Measurements from ENCODE around the gene CREB3L1. TPM values are rescaled to one million over a fixed set of nuclear protein-coding genes. Genes with fewer than 3 reads are reported as not detected.

Gene CREB3L1
- total and polyA plus RNA-seq, 4 experiments from 2014 or later = not detected

DNA sequence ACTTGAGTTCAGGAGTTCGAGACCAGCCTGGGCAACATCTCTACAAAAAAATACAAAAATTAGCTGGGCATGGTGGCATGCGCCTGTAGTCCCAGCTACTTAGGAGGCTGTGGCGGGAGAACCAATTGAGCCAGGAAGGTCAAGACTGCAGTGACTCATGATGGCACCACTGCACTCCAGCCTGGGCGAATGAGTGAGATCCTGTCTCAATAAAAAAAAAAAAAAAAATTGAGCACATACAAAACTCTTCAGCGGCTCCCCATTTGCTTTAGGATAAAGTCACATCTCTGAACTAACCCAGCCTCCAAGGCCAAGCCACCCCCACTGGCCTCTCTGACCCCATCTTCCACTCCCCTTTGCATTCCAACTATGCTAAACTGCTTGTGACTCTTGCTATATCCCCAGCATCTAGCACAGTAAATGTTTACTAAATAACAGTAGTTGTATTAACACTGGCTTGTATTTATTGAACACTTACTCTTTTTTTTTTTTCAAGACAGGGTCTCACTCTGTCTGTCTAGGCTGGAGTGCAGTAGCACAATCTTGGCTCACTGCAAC, 28.9 kb downstream of the CREB3L1 start:
- Histone ChIP-seq H3K4me1 (ENCODE audit: insufficient read depth, low read length) (peaks cover 6% of the 10 kb centered on the region), H3K36me3 (ENCODE audit: insufficient read depth, low read length) (no peaks in the 10 kb centered on the region), H3K27ac (ENCODE audit: low read depth, low read length) (no peak overlapping the region), H3K27me3 (ENCODE audit: insufficient read depth, low read length) (no peaks in the 10 kb centered on the region), H3K4me3 (ENCODE audit: low read length in 2 of 2) (no peak overlapping the region), H3K9me3 (ENCODE audit: control insufficient read depth in 1 of 2, low read length in 2 of 2) (no peaks in the 10 kb centered on the region)
- intact Hi-C loops (cut with micrococcal nuclease) = loop anchor here (5.0 kb wide), 1 partner anchor 61 kb away; no protein-coding TSS in a partner anchor
- H3K27ac Mint-ChIP-seq = no peak overlapping the region
- no peak for DNase-seq
- ChIA-PET POLR2A (ENCODE audit: partially characterized antibody) (no interaction called here), CTCF (ENCODE audit: partially characterized antibody) (interaction anchor here (0.7 to 13.6 kb wide), 6 partner anchors 11 to 66 kb away, joined by 3 to 279 read pairs (median 26); no protein-coding TSS in a partner anchor)
- H3K36me3 Mint-ChIP-seq = no peaks in the 10 kb centered on the region
- no peaks in the 10 kb centered on the region for H3K27me3 Mint-ChIP-seq
- H3K9me3 Mint-ChIP-seq = no peaks in the 10 kb centered on the region
- peaks cover 4 to 11% (median 6%) of the 10 kb centered on the region in 4 donors for H3K4me1 Mint-ChIP-seq
- H3K4me3 Mint-ChIP-seq = no peak overlapping the region

DNA sequence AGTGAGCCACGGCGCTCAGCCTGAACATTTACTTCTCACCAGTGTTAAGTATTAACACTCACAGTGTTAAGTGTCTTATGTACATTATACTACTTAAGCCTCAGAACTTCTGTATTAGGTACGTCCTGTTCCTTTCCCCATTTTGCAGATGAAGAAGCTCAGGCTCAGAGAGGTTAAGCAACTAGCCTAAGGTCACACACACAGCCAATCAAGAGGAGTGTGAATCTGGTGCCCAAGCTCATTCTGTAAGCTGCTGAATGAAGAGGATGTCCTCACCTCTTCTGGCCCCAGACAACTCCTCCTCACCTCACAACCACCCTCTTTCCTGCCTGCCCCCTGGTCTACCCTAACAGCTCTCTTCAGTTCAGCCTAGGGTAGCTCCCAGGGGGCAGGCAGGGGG, 29.9 kb downstream of the CREB3L1 start:
- Mint-ChIP-seq H3K4me1 (peaks cover 4 to 11% (median 6%) of the 10 kb centered on the region in 4 donors), H3K9me3 (no peaks in the 10 kb centered on the region), H3K36me3 (no peaks in the 10 kb centered on the region), H3K4me3 (no peak overlapping the region), H3K27ac (no peak overlapping the region), H3K27me3 (no peaks in the 10 kb centered on the region)
- H3K27ac ChIP-seq (ENCODE audit: low read depth, low read length) = no peak overlapping the region
- no peak overlapping the region for H3K4me3 ChIP-seq (ENCODE audit: low read length in 2 of 2)
- POLR2A ChIA-PET (ENCODE audit: partially characterized antibody) = no interaction called here
- peaks cover 6% of the 10 kb centered on the region for H3K4me1 ChIP-seq (ENCODE audit: insufficient read depth, low read length)
- H3K9me3 ChIP-seq (ENCODE audit: control insufficient read depth in 1 of 2, low read length in 2 of 2) = no peaks in the 10 kb centered on the region
- H3K27me3 ChIP-seq (ENCODE audit: insufficient read depth, low read length) = no peaks in the 10 kb centered on the region
- CTCF ChIA-PET (ENCODE audit: partially characterized antibody) = interaction anchor here (0.8 to 13.6 kb wide), 17 partner anchors 10 to 342 kb away, joined by 3 to 279 read pairs (median 4); partner anchors contain the start of gene DGKZ
- intact Hi-C loops (cut with micrococcal nuclease) = loop anchor here (5.0 kb wide), 1 partner anchor 60 kb away; no protein-coding TSS in a partner anchor
- H3K36me3 ChIP-seq (ENCODE audit: insufficient read depth, low read length) = no peaks in the 10 kb centered on the region
- DNase-seq = no peak

DNA sequence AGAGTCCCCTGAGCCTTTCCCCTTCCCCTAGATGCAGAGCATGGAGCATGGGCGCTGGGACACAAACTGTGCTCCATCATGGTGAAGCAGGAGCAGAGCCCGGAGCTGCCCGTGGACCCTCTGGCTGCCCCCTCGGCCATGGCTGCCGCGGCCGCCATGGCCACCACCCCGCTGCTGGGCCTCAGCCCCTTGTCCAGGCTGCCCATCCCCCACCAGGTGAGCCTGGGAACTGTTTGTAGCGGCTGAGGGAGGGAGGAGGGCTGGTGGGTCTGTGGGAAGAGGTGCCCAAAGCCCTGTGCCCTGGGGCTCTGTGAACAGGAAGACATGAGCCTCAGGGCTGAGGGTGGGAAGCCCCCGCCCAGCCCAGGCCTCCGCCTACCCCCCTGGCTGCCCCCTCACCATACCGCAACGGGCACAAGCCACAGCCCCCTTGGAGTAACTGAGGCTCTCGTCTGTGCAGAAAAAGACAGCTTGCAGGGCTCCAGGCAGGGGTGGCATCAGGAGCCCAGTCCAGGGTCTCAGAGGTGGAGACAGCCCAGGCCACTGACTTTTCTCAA, 30.4 kb downstream of the CREB3L1 start:
- intact Hi-C loops (cut with micrococcal nuclease) = loop anchor here (1.0 to 5.0 kb wide), 5 partner anchors 59 to 537 kb away; no protein-coding TSS in a partner anchor

DNA sequence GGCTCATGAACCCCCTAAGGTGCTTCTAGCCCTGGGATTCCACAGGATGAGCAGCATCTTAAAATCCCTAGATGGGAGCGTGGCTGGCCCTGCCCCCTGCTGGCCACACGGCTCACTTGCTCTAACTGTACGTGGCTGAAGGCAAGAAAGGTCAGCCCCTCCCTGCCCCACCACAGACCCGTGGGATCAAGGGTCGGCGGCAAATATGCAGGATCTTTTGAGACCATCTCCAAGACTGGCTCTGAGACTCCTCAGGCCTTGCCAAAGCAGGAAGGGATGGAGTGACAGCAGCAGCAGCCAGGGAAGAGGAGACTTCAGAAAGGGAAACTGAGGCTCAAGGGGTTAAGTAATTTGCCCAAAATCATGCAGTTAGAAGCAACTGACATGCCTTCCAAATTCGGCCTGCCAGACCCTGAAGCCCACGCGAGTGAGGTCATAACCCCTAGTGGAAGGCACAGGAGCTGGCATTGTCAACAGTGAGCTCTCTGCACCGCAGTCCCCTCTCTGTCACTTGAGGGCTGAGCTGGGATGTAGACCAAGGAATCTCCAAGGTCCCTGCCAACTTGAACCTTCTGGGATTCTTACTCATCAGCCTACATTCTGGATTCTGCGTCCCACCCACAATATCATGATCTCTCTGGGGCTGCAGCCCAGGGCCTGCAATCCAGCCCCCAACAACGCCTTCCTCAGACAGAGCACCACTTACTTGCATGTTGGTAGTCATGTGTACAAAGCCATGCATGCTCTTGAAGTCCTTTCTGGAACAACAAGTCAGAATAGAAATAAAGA, 31.4 kb downstream of the CREB3L1 start:
- H3K27ac Mint-ChIP-seq = peak overlapping the region in 1 of 7 donors; percentile 69

More for the DNA sequence above, 30.4 kb downstream of the CREB3L1 start:
- Histone ChIP-seq H3K4me3 (ENCODE audit: low read length in 2 of 2) (no peak overlapping the region), H3K4me1 (ENCODE audit: insufficient read depth, low read length) (peaks cover 6% of the 10 kb centered on the region), H3K27me3 (ENCODE audit: insufficient read depth, low read length) (no peaks in the 10 kb centered on the region), H3K27ac (ENCODE audit: low read depth, low read length) (no peak overlapping the region), H3K9me3 (ENCODE audit: control insufficient read depth in 1 of 2, low read length in 2 of 2) (no peaks in the 10 kb centered on the region), H3K36me3 (ENCODE audit: insufficient read depth, low read length) (no peaks in the 10 kb centered on the region)
- Mint-ChIP-seq H3K4me3 (no peak overlapping the region), H3K27ac (no peak overlapping the region), H3K36me3 (no peaks in the 10 kb centered on the region), H3K27me3 (no peaks in the 10 kb centered on the region), H3K9me3 (no peaks in the 10 kb centered on the region), H3K4me1 (peaks cover 4 to 11% (median 6%) of the 10 kb centered on the region in 4 donors)
- CTCF ChIA-PET (ENCODE audit: partially characterized antibody) = interaction anchor here (0.8 to 13.6 kb wide), 18 partner anchors 10 to 343 kb away, joined by 3 to 279 read pairs (median 6); partner anchors contain the start of gene DGKZ
- DNase-seq = no peak
- POLR2A ChIA-PET (ENCODE audit: partially characterized antibody) = no interaction called here

DNA sequence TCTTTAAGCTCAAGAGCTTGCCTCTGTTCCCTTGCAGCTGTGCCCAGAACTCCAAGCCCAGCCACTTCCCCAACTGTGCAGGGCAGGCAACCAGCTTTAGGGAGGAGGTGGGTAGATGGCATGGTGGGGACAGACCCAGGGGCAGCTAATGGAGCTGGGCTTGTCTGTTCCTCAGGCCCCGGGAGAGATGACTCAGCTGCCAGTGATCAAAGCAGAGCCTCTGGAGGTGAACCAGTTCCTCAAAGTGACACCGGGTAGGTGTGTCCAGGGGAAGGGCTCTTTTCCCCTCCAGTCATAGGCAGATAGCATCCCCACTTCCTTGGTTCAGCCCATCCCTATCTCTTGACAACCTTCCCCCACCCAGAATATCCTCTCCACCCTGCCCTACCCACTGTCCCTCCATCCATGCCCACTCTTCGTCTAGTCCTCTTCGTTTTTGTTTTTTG, 32.4 kb downstream of the CREB3L1 start:
- Mint-ChIP-seq H3K27me3 (no peaks in the 10 kb centered on the region), H3K4me3 (no peak overlapping the region), H3K9me3 (no peaks in the 10 kb centered on the region), H3K36me3 (no peaks in the 10 kb centered on the region), H3K4me1 (peaks cover 4 to 12% (median 6%) of the 10 kb centered on the region in 4 donors), H3K27ac (peak overlapping the region in 1 of 7 donors; percentile 24)
- no peak overlapping the region for H3K27ac ChIP-seq (ENCODE audit: low read depth, low read length)
- H3K9me3 ChIP-seq (ENCODE audit: control insufficient read depth in 1 of 2, low read length in 2 of 2) = no peaks in the 10 kb centered on the region
- DNase-seq = no peak
- H3K4me1 ChIP-seq (ENCODE audit: insufficient read depth, low read length) = peaks cover 6% of the 10 kb centered on the region
- H3K36me3 ChIP-seq (ENCODE audit: insufficient read depth, low read length) = no peaks in the 10 kb centered on the region
- ChIA-PET CTCF (ENCODE audit: partially characterized antibody) (interaction anchor here (0.9 to 13.6 kb wide), 27 partner anchors 8 to 345 kb away, joined by 3 to 279 read pairs (median 5); partner anchors contain the start of gene CREB3L1), POLR2A (ENCODE audit: partially characterized antibody) (interaction anchor here (0.5 to 1.6 kb wide), 2 partner anchors 21 to 183 kb away, joined by 3 to 4 read pairs; no protein-coding TSS in a partner anchor)
- intact Hi-C loops (cut with micrococcal nuclease) = loop anchor here (2.0 to 5.0 kb wide), 2 partner anchors 57 to 539 kb away; no protein-coding TSS in a partner anchor
- H3K4me3 ChIP-seq (ENCODE audit: low read length in 2 of 2) = no peak overlapping the region
- no peaks in the 10 kb centered on the region for H3K27me3 ChIP-seq (ENCODE audit: insufficient read depth, low read length)

More for the DNA sequence above, 31.4 kb downstream of the CREB3L1 start:
- no peaks in the 10 kb centered on the region for H3K27me3 ChIP-seq (ENCODE audit: insufficient read depth, low read length)
- no peaks in the 10 kb centered on the region for H3K9me3 ChIP-seq (ENCODE audit: control insufficient read depth in 1 of 2, low read length in 2 of 2)
- ChIA-PET CTCF (ENCODE audit: partially characterized antibody) (interaction anchor here (1.0 to 13.6 kb wide), 26 partner anchors 9 to 344 kb away, joined by 3 to 279 read pairs (median 6); partner anchors contain the start of genes CREB3L1 and DGKZ), POLR2A (ENCODE audit: partially characterized antibody) (interaction anchor here (0.6 to 1.6 kb wide), 2 partner anchors 10 to 182 kb away, joined by 3 to 4 read pairs; no protein-coding TSS in a partner anchor)
- no peak overlapping the region for H3K27ac ChIP-seq (ENCODE audit: low read depth, low read length)
- H3K4me1 ChIP-seq (ENCODE audit: insufficient read depth, low read length) = peaks cover 6% of the 10 kb centered on the region
- no peak overlapping the region for H3K4me3 ChIP-seq (ENCODE audit: low read length in 2 of 2)
- H3K36me3 ChIP-seq (ENCODE audit: insufficient read depth, low read length) = no peaks in the 10 kb centered on the region
- intact Hi-C loops (cut with micrococcal nuclease) = loop anchor here (1.0 to 5.0 kb wide), 5 partner anchors 58 to 538 kb away; no protein-coding TSS in a partner anchor
- no peak overlapping the region for H3K4me3 Mint-ChIP-seq
- H3K9me3 Mint-ChIP-seq = no peaks in the 10 kb centered on the region
- H3K36me3 Mint-ChIP-seq = no peaks in the 10 kb centered on the region
- H3K4me1 Mint-ChIP-seq = peaks cover 4 to 11% (median 6%) of the 10 kb centered on the region in 4 donors
- peak; percentile 44 to 61 (median 53) for DNase-seq
- H3K27me3 Mint-ChIP-seq = no peaks in the 10 kb centered on the region

DNA sequence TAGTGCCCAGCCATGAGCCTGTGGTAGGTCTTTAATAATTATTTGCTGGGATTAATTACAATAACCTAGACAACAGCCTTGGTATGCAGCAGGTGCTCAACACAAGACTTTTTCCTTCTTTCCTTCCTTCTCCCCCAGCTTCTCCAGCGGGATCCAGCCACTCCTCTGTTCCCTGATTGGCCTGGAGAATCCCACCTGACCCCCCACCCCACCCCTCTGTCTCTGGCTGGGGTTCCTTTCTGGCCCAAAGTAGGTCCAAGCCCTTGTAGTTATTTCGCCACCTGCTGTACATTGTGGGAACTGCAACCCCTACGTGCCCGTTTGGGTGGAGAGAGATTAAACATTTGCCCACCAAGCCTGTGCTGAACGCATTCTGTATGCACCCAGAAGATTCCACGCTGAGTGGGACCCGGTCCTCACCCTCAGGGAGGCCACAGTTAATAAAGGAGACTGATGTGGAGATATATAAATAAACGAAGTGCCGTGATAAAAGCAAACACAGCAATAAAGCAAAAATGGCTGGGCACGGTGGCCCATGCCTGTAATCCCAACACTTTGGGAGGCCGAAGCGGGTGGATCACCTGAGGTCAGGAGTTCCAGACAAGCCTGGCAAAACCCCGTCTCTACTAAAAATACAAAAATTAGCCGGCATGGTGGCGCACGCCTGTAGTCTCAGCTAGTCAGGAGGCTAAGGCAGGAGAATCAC, 37.7 kb downstream of the CREB3L1 start:
- Mint-ChIP-seq H3K27ac (peak overlapping the region in 1 of 7 donors; percentile 65), H3K27me3 (no peaks in the 10 kb centered on the region), H3K4me3 (peak overlapping the region in 1 of 8 donors; percentile 26), H3K36me3 (no peaks in the 10 kb centered on the region), H3K4me1 (peaks cover 11 to 28% (median 20%) of the 10 kb centered on the region in 4 donors), H3K9me3 (no peaks in the 10 kb centered on the region)
- peaks cover 17% of the 10 kb centered on the region for H3K4me1 ChIP-seq (ENCODE audit: insufficient read depth, low read length)
- ChIA-PET CTCF (ENCODE audit: partially characterized antibody) (interaction anchor here (0.7 to 13.6 kb wide), 20 partner anchors 7 to 350 kb away, joined by 3 to 279 read pairs (median 4); no protein-coding TSS in a partner anchor), POLR2A (ENCODE audit: partially characterized antibody) (interaction anchor here (0.8 to 6.4 kb wide), 2 partner anchors 17 to 52 kb away, joined by 3 to 53 read pairs; no protein-coding TSS in a partner anchor)
- H3K4me3 ChIP-seq (ENCODE audit: low read length in 2 of 2) = no peak overlapping the region
- H3K27ac ChIP-seq (ENCODE audit: low read depth, low read length) = no peak overlapping the region
- no peaks in the 10 kb centered on the region for H3K27me3 ChIP-seq (ENCODE audit: insufficient read depth, low read length)
- no peaks in the 10 kb centered on the region for H3K9me3 ChIP-seq (ENCODE audit: control insufficient read depth in 1 of 2, low read length in 2 of 2)
- DNase-seq = peak; percentile 57 to 73 (median 66)
- no peaks in the 10 kb centered on the region for H3K36me3 ChIP-seq (ENCODE audit: insufficient read depth, low read length)
- intact Hi-C loops (cut with micrococcal nuclease) = loop anchor here (1.0 kb wide), 1 partner anchor 76 kb away; no protein-coding TSS in a partner anchor

Data from CD4-positive, alpha-beta memory T cell (primary cell).